Cardiac fibroblast (primary cell): Measurements from ENCODE around the gene ZFAND4.

ENCODE experiments used
- DNase-seq, 2 donors: peaks; one replicate each; pipeline versions ENCODE4 v3.0.0 to v3.0.0-alpha.2; 2010; ENCODE audit warnings: low read depth in 2 of 2
- H3K4me3 ChIP-seq, 2 donors: replicated peaks in 1 of 2; 1 replicate in 1 of 2; 2 replicates in 1 of 2; pipeline ENCODE4 v1.5.1; 2011; ENCODE audit warnings: low read depth in 2 of 2, low read length in 2 of 2, mild to moderate bottlenecking in 2 of 2, moderate library complexity in 1 of 2
- TF ChIP-seq, protein P1 (sequence below): IDR thresholded peaks from one replicate; pipeline ENCODE4 v1.5.1; 2011; ENCODE audit warnings: low read depth, mild to moderate bottlenecking, low read length, inconsistent platforms

The ZFAND4 gene

GRCh38 chr10:45585131-45585530, 87.4 kb downstream of the ZFAND4 start:
- no peak for DNase-seq
- TF ChIP-seq, protein P1, sequence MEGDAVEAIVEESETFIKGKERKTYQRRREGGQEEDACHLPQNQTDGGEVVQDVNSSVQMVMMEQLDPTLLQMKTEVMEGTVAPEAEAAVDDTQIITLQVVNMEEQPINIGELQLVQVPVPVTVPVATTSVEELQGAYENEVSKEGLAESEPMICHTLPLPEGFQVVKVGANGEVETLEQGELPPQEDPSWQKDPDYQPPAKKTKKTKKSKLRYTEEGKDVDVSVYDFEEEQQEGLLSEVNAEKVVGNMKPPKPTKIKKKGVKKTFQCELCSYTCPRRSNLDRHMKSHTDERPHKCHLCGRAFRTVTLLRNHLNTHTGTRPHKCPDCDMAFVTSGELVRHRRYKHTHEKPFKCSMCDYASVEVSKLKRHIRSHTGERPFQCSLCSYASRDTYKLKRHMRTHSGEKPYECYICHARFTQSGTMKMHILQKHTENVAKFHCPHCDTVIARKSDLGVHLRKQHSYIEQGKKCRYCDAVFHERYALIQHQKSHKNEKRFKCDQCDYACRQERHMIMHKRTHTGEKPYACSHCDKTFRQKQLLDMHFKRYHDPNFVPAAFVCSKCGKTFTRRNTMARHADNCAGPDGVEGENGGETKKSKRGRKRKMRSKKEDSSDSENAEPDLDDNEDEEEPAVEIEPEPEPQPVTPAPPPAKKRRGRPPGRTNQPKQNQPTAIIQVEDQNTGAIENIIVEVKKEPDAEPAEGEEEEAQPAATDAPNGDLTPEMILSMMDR: no peak
- no peak overlapping the region for H3K4me3 ChIP-seq

GRCh38 chr10:45582386-45582781, 90.2 kb downstream of the ZFAND4 start:
- DNase-seq: no peak
- TF ChIP-seq, protein P1: no peak
- no peak overlapping the region for H3K4me3 ChIP-seq

GRCh38 chr10:45581582-45582385, 90.8 kb downstream of the ZFAND4 start:
- TF ChIP-seq, protein P1: no peak
- H3K4me3 ChIP-seq: no peak overlapping the region
- peak in 1 of 2 donors; percentile 45 for DNase-seq

DNA sequence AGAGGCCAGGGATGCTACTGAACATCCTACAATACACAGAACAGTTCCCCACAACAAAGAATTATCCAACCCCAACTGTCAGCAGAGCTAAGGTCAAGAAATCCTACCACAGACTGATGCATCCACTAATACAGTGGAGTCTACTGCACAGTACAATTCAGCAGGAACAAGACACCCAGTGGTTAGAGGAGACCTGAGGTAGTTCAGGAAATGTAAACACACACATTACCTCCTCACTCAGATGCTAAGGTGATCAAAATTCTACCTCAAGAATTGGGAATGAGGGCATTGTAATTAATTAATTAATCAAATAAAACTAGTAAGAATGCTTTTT, 91.4 kb downstream of the ZFAND4 start:
- TF ChIP-seq, protein P1: no peak
- H3K4me3 ChIP-seq: no peak overlapping the region
- DNase-seq: no peak

DNA sequence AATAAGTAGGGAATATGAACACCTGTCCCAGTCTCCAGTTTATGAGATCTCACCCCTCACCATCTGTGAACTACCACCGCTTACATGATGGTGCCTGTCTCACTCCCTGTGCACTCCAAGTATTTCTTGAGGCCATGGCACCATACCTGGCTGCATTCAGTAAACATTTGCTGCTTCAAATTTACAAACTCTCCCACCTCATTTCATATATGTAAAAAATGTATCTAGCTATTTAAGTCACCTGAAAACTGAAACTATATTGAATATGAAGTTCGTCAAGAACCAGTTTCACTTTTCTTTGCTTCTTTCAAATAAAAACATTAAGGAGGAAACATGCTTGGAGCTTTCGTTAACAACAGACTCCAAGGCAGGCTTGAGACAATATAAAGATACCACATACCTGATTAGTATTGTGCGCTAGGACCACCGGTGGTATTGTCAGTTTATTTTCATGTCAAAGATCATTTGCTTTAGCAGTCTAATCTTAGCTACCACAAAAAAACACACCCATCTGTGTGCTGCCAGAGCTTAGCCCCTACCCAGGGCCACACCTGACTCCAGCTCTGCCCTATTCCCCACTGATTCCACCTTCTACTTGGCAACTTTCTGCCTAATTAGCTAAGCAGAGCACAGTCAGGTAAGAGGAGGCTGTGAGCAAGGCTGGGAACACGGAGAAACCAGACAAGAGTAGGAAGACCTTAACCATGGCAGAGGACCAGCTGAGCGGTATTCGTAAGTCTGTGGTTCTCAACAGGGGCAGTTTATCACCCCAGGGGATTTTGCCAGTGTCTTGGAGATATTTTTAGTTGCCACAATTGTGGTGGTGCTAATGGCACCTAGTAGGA, 92.0 kb downstream of the ZFAND4 start:
- H3K4me3 ChIP-seq: no peak overlapping the region

DNA sequence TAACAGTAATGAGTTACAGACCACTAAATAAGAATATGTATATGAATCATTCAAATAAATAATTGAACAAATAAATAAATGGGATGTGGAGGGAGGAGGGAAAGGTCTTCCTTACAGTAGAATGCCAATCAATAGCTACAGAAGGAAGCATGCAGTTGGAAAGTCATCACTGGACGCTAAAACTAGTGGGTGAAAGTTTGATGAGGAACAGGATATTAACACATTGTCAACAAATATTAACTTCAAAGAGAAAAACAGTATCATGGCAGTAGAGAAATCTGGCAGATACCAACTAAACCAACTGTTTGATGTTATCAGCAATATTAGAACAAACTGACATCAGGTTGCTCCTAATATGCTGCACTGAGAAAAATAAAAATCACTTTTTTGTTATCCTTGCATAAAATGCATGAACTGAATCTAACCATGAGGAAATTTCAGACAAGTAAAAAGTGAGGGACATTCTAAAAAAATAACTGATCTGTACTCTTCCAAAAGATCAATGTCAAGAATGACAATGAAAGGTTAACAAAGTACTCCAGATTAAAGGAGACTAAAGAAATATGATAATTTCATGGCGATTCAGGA, 94.1 kb downstream of the ZFAND4 start:
- no peak for DNase-seq
- TF ChIP-seq, protein P1: no peak
- H3K4me3 ChIP-seq: no peak overlapping the region

More for the DNA sequence above, 92.0 kb downstream of the ZFAND4 start:
- TF ChIP-seq, protein P1: no peak
- DNase-seq: no peak
